Left forelimb (tissue), 1 donor: ENCODE data around the gene CD86.

Source experiments
- DNase-seq: peaks from one replicate; pipeline ENCODE4 v3.0.0-alpha.2; 2018; ENCODE audit warnings: low spot score

CD86 gene

GRCh38 chr3:122092460-122093165 is 37.5 kb downstream of the CD86 start:
- DNase-seq = no peak

GRCh38 chr3:122094125-122094524 is 39.0 kb downstream of the CD86 start:
- DNase-seq = no peak

GRCh38 chr3:122094693-122095092 is 39.5 kb downstream of the CD86 start:
- DNase-seq = no peak

GRCh38 chr3:122097141-122097540 is 42.0 kb downstream of the CD86 start:
- no peak for DNase-seq

GRCh38 chr3:122098611-122099010 is 43.4 kb downstream of the CD86 start:
- DNase-seq = no peak

- no peak for DNase-seq
These were observed 44.1 kb downstream of the CD86 start for GRCh38 chr3:122099255-122099654.

GRCh38 chr3:122100083-122100482 is 44.9 kb downstream of the CD86 start:
- DNase-seq = no peak

GRCh38 chr3:122100591-122101463 is 45.7 kb downstream of the CD86 start:
- DNase-seq = no peak

- no peak for DNase-seq
These were observed 46.5 kb downstream of the CD86 start for GRCh38 chr3:122101646-122102045.

GRCh38 chr3:122102191-122102935 is 47.2 kb downstream of the CD86 start:
- no peak for DNase-seq

- no peak for DNase-seq
These were observed 48.8 kb downstream of the CD86 start for GRCh38 chr3:122103821-122104514.

- no peak for DNase-seq
These were observed 49.5 kb downstream of the CD86 start for GRCh38 chr3:122104515-122105194.

- DNase-seq = no peak
These were observed 50.5 kb downstream of the CD86 start for GRCh38 chr3:122105626-122106025.

GRCh38 chr3:122107171-122107570 is 52.0 kb downstream of the CD86 start:
- DNase-seq = no peak

GRCh38 chr3:122111974-122112373 is 56.8 kb downstream of the CD86 start:
- DNase-seq = no peak

GRCh38 chr3:122112754-122113153 is 57.6 kb downstream of the CD86 start:
- no peak for DNase-seq

- DNase-seq = no peak
These were observed 68.7 kb downstream of the CD86 start for GRCh38 chr3:122123850-122124249.

- DNase-seq = no peak
These were observed 77.9 kb downstream of the CD86 start for GRCh38 chr3:122132949-122133540.

- no peak for DNase-seq
These were observed 91.3 kb downstream of the CD86 start for GRCh38 chr3:122146466-122146865.

GRCh38 chr3:122148941-122149627 is 93.9 kb downstream of the CD86 start:
- no peak for DNase-seq
